Measurements from ENCODE around the gene PTK6.
"Not testable (repeated sequence)": the region's sequence is repeated elsewhere in the genome, so short reads cannot be mapped to it uniquely, and the experiment has no call there.

The PTK6 gene

GRCh38 chr20:63560333-63560805, 23.2 kb upstream of the PTK6 start:
- Histone ChIP-seq H3K9me3 (replicated peaks; ENCODE audit: insufficient read depth, low read length) (no peaks in the 10 kb centered on the region), H3K27ac (ENCODE audit: low read length) (no peak overlapping the region), H3K36me3 (replicated peaks; ENCODE audit: insufficient read depth, low read length) (no peaks in the 10 kb centered on the region), H3F3A (ENCODE audit: insufficient read depth, low read length) (no peaks in the 10 kb centered on the region), H3K79me2 (ENCODE audit: low read length) (no peaks in the 10 kb centered on the region), H2AFZ (ENCODE audit: low read length) (no peak overlapping the region), H3K4me3 (ENCODE audit: low read length) (no peak overlapping the region), H4K20me1 (ENCODE audit: insufficient read depth, low read length) (no peaks in the 10 kb centered on the region), H3K9me2 (replicated peaks; ENCODE audit: insufficient read depth, low read length) (no peaks in the 10 kb centered on the region), H3K4me2 (ENCODE audit: low read depth, low read length) (no peak overlapping the region), H3K4me1 (ENCODE audit: low read length) (no peaks in the 10 kb centered on the region), H3K9ac (ENCODE audit: low read length) (no peak overlapping the region), H3K27me3 (replicated peaks; ENCODE audit: insufficient read depth, low read length) (peaks cover 11% of the 10 kb centered on the region)
- DNase-seq: no peak
- TF ChIP-seq CTCF (IDR thresholded peaks at IDR 0.05; ENCODE audit: low read length): no peak
- no peak for TF ChIP-seq EZH2phosphoT487 (IDR thresholded peaks at IDR 0.05; ENCODE audit: low read length)
- TF ChIP-seq EZH2 (optimal IDR thresholded peaks at IDR 0.05; ENCODE audit: low read depth, low read length): no peak

- H3K9ac ChIP-seq (ENCODE audit: low read length); H3K9me2 ChIP-seq (replicated peaks; ENCODE audit: insufficient read depth, low read length); H3K36me3 ChIP-seq (replicated peaks; ENCODE audit: insufficient read depth, low read length); H3F3A ChIP-seq (ENCODE audit: insufficient read depth, low read length); H4K20me1 ChIP-seq (ENCODE audit: insufficient read depth, low read length); H3K27ac ChIP-seq (ENCODE audit: low read length); H3K4me2 ChIP-seq (ENCODE audit: low read depth, low read length); DNase-seq; H3K79me2 ChIP-seq (ENCODE audit: low read length); H3K9me3 ChIP-seq (replicated peaks; ENCODE audit: insufficient read depth, low read length); H3K4me3 ChIP-seq (ENCODE audit: low read length); H2AFZ ChIP-seq (ENCODE audit: low read length); H3K4me1 ChIP-seq (ENCODE audit: low read length): not testable (repeated sequence)
- H3K27me3 ChIP-seq (replicated peaks; ENCODE audit: insufficient read depth, low read length): peaks cover 17% of the 10 kb centered on the region
Measured at GRCh38 chr20:63559485-63560332, 22.5 kb upstream of the PTK6 start.

- Histone ChIP-seq H3K36me3 (replicated peaks; ENCODE audit: insufficient read depth, low read length) (no peaks in the 10 kb centered on the region), H4K20me1 (ENCODE audit: insufficient read depth, low read length) (no peaks in the 10 kb centered on the region), H3K27me3 (replicated peaks; ENCODE audit: insufficient read depth, low read length) (peaks cover 25% of the 10 kb centered on the region), H3K79me2 (ENCODE audit: low read length) (no peaks in the 10 kb centered on the region), H3K9me3 (replicated peaks; ENCODE audit: insufficient read depth, low read length) (no peaks in the 10 kb centered on the region), H3K4me2 (ENCODE audit: low read depth, low read length) (no peak overlapping the region), H3K9me2 (replicated peaks; ENCODE audit: insufficient read depth, low read length) (no peaks in the 10 kb centered on the region), H3K4me1 (ENCODE audit: low read length) (no peaks in the 10 kb centered on the region), H3F3A (ENCODE audit: insufficient read depth, low read length) (no peaks in the 10 kb centered on the region), H3K9ac (ENCODE audit: low read length) (no peak overlapping the region), H2AFZ (ENCODE audit: low read length) (no peak overlapping the region), H3K4me3 (ENCODE audit: low read length) (no peak overlapping the region), H3K27ac (ENCODE audit: low read length) (no peak overlapping the region)
- no peak for TF ChIP-seq EZH2phosphoT487 (IDR thresholded peaks at IDR 0.05; ENCODE audit: low read length)
- no peak for TF ChIP-seq CTCF (IDR thresholded peaks at IDR 0.05; ENCODE audit: low read length)
- no peak for TF ChIP-seq EZH2 (optimal IDR thresholded peaks at IDR 0.05; ENCODE audit: low read depth, low read length)
- no peak for DNase-seq
Measured at GRCh38 chr20:63558804-63559484, 21.8 kb upstream of the PTK6 start.

All from MM.1S (cell line).